A549 (cell line): Measurements from ENCODE around the gene OR1D2. TPM values are rescaled to one million over a fixed set of nuclear protein-coding genes. Genes with fewer than 3 reads are reported as not detected.
"Not testable (repeated sequence)": the region's sequence is repeated elsewhere in the genome, so short reads cannot be mapped to it uniquely, and the experiment has no call there.

Source experiments
- ATAC-seq, 2 experiments: fragments of 200-7000 bp in 1 of 2; fragments of >200 bp in 1 of 2; cut with Nextera tagmentation in 1 of 2; cut with Tn5 transposase in 1 of 2; 3 replicates each; pipeline versions ENCODE4 v1.8.0 to v1.9.1; 2018 to 2020; ENCODE audit warnings: mild to moderate bottlenecking in 1 of 2, moderate library complexity in 1 of 2
- CTCF ChIA-PET: fragments of 300-600 bp; sonication (Branson Sonifier 250); formaldehyde crosslinking; extraction: SDS; loops from one replicate; lab custom pipeline; 2021; ENCODE audit warnings: antibody characterized with exemption, inconsistent platforms; lab: Yijun Ruan, JAX
- POLR2A ChIA-PET: fragments of 350-600 bp; formaldehyde crosslinking; extraction: SDS; loops from one replicate; lab custom pipeline; 2021; ENCODE audit warnings: antibody characterized with exemption, inconsistent platforms; lab: Yijun Ruan, JAX
- DNase-seq, 2 experiments: peaks; one replicate each; pipeline versions ENCODE4 v3.0.0 to v3.0.0-alpha.2; 2011 to 2016; ENCODE audit warnings: low read depth in 1 of 2, low spot score in 1 of 2
- FAIRE-seq: peaks from 2 replicates; lab custom pipeline; 2011; peaks lifted over from hg19 to GRCh38; lab: Jason Lieb, UNC
- H3K27ac ChIP-seq, 2 experiments: fragments of >200 bp; sonication (Bioruptor Twin); formaldehyde crosslinking; 3 replicates each; pipeline ENCODE4 v1.5.1; 2016 to 2017
- H3K4me1 ChIP-seq: fragments of >200 bp; sonication (Bioruptor Twin); formaldehyde crosslinking; 3 replicates; pipeline ENCODE4 v1.6.1; 2016
- H3K4me2 ChIP-seq: fragments of >200 bp; sonication (Bioruptor Twin); formaldehyde crosslinking; 3 replicates; pipeline ENCODE4 v1.6.1; 2016
- H3K4me3 ChIP-seq: fragments of >200 bp; sonication (Bioruptor Twin); formaldehyde crosslinking; 3 replicates; pipeline ENCODE4 v1.5.1; 2016
- H3K9me3 ChIP-seq: fragments of >200 bp; sonication (Bioruptor Twin); formaldehyde crosslinking; 3 replicates; pipeline ENCODE4 v1.6.1; 2016
- ATOH8 ChIP-seq: fragments of 250-450 bp; sonication (Bioruptor Pico); IDR thresholded peaks from 2 replicates; pipeline ENCODE4 v1.5.0; 2020; ENCODE audit warnings: low read depth, mild to moderate bottlenecking, moderate library complexity
- CEBPB ChIP-seq, 2 experiments: fragments of >200 bp in 1 of 2; sonication (Bioruptor Twin) in 1 of 2; formaldehyde crosslinking in 1 of 2; IDR thresholded peaks; 2 replicates each; pipeline ENCODE4 v1.6.1; 2012 to 2016
- E2F6 ChIP-seq: IDR thresholded peaks from 2 replicates; pipeline ENCODE4 v1.6.1; 2012; ENCODE audit warnings: low read depth, borderline replicate concordance
- EHMT2 ChIP-seq: fragments of 200-600 bp; sonication (generic); IDR thresholded peaks from 2 replicates; pipeline ENCODE4 v1.6.1; 2016; ENCODE audit warnings: antibody characterized with exemption, low read depth, mild to moderate bottlenecking, moderate library complexity
- ELK1 ChIP-seq: fragments of 150-350 bp; IDR thresholded peaks from 2 replicates; pipeline ENCODE4 v1.6.1; 2014; ENCODE audit warnings: low read depth, mild to moderate bottlenecking, low read length
- FOSL2 ChIP-seq, 2 experiments: fragments of 450-650 bp in 1 of 2; fragments of >200 bp in 1 of 2; sonication (Bioruptor Twin) in 1 of 2; formaldehyde crosslinking; IDR thresholded peaks; 2 replicates each; pipeline versions ENCODE4 v1.5.0 to v1.6.1; 2016 to 2020; ENCODE audit warnings: mild to moderate bottlenecking in 1 of 2, moderate library complexity in 1 of 2
- FOXS1 ChIP-seq: fragments of 250-450 bp; sonication (Bioruptor Pico); IDR thresholded peaks from 2 replicates; pipeline ENCODE4 v1.5.0; 2020; ENCODE audit warnings: mild to moderate bottlenecking, moderate library complexity
- HOXB5 ChIP-seq: fragments of 250-450 bp; sonication (Bioruptor Pico); IDR thresholded peaks from 2 replicates; pipeline ENCODE4 v1.5.0; 2020; ENCODE audit warnings: mild to moderate bottlenecking, moderate library complexity
- JUN ChIP-seq, 2 experiments: fragments of >200 bp; sonication (Bioruptor Twin); formaldehyde crosslinking; IDR thresholded peaks; 2 replicates in 1 of 2; 3 replicates in 1 of 2; pipeline ENCODE4 v1.6.1; 2016 to 2017
- PBX3 ChIP-seq: IDR thresholded peaks from 2 replicates; pipeline ENCODE4 v1.6.1; 2012
- ZSCAN20 ChIP-seq: fragments of 250-450 bp; sonication (Bioruptor Pico); IDR thresholded peaks from 2 replicates; pipeline ENCODE4 v1.8.0; 2022; ENCODE audit warnings: mild to moderate bottlenecking, moderate library complexity
- WGBS: methylation state at CpG from one replicate; pipeline ENCODE4 v1.1.6; 2017; ENCODE audit errors: missing lambda C conversion rate; 5-methylcytosine and 5-hydroxymethylcytosine counted together
- polyA minus RNA-seq: library from RNA; depleted of rRNA, polyadenylated mRNA; stranded (reverse); fragments of >200 nt; gene quantifications from 2 replicates; pipeline ENCODE4 v1.2.3, GENCODE V29; 2011; rRNA and poly(A)+ RNA removed
- polyA plus RNA-seq, 4 experiments: library from polyadenylated mRNA; depleted of rRNA in 3 of 4; stranded (reverse); fragments of >200 nt; fragmentation: RNase III in 1 of 4; extraction: RNeasy Plus Mini Kit Qiagen cat#74134 plus additional on column Dnase treatment in 1 of 4; gene quantifications; 2 replicates in 3 of 4; 3 replicates in 1 of 4; pipeline ENCODE4 v1.2.3, GENCODE V29; 2011 to 2017

OR1D2 gene
- not detected in 2 replicates for polyA plus RNA-seq (2011; rRNA removed)
- not detected in 2 replicates for polyA plus RNA-seq (2012; cell fraction: cytosol; rRNA removed)
- not detected in 2 replicates for polyA plus RNA-seq (2012; cell fraction: nucleus; rRNA removed)
- polyA plus RNA-seq (2017; fragmentation: RNase III; extraction: RNeasy Plus Mini Kit Qiagen cat#74134 plus additional on column Dnase treatment) = not detected in 3 replicates
- polyA minus RNA-seq = not detected in 2 replicates

GRCh38 chr17:3104322-3104721 is at the start of gene OR1D2:
TSS of gene OR1D2 (minus strand) at chr17:3104422. CDS start at chr17:3092996, 11,426 bp downstream.
- ChIA-PET CTCF (interaction anchor here (0.7 kb wide), 1 partner anchor 74 kb away, joined by 3 read pairs; no protein-coding TSS in a partner anchor), POLR2A (no interaction called here)
- no peak within 1 kb of the TSS for H3K27ac ChIP-seq
- peaks cover 8% of the 10 kb centered on the region; the same call in 1 of the 3 replicates for H3K9me3 ChIP-seq
- ATAC-seq (no peak), DNase-seq (no peak), FAIRE-seq (no peak)
- no peak within 1 kb of the TSS for H3K4me3 ChIP-seq
- H3K4me2 ChIP-seq = no peak within 1 kb of the TSS
- TF ChIP-seq ELK1 (no peak), FOXS1 (no peak), E2F6 (no peak), HOXB5 (CRISPR knock-in tag) (no peak), EHMT2 (no peak), PBX3 (no peak)
- H3K4me1 ChIP-seq = no peaks in the 10 kb centered on the region
- 10% methylated on average over 3 of the region's 3 CpGs for WGBS

GRCh38 chr17:3137494-3137893 is 33.3 kb upstream of the OR1D2 start:
- H3K9me3 ChIP-seq = peaks cover 13% of the 10 kb centered on the region; the same call in 2 of the 3 replicates
- WGBS = 3% methylated on average over 3 of the region's 3 CpGs
- DNase-seq, CTCF ChIA-PET, H3K4me1 ChIP-seq, POLR2A ChIA-PET, H3K4me2 ChIP-seq, FAIRE-seq, H3K4me3 ChIP-seq, ATAC-seq, H3K27ac ChIP-seq: not testable (repeated sequence)

GRCh38 chr17:3127451-3127850 is 23.2 kb upstream of the OR1D2 start, which contains the start of gene OR1G1:
TSS of gene OR1G1 (minus strand) at chr17:3127551. CDS start at chr17:3127551, 0 bp downstream.
- Histone ChIP-seq H3K9me3 (no peaks in the 10 kb centered on the region), H3K4me3 (no peak within 1 kb of the TSS), H3K4me2 (no peak within 1 kb of the TSS), H3K27ac (no peak within 1 kb of the TSS), H3K4me1 (no peaks in the 10 kb centered on the region)
- DNase-seq (no peak), ATAC-seq (no peak), FAIRE-seq (no peak)
- POLR2A ChIA-PET = no interaction called here
- CTCF ChIA-PET = no interaction called here
- 2% methylated on average over 2 of the region's 2 CpGs for WGBS
- TF ChIP-seq ZSCAN20 (CRISPR knock-in tag) (no peak), FOSL2 (IDR thresholded peaks at IDR 0.05) (no peak), FOSL2 (CRISPR knock-in tag; IDR thresholded peaks at IDR 0.05) (no peak), ATOH8 (CRISPR knock-in tag) (no peak), JUN (IDR thresholded peaks at IDR 0.05) (no peak), CEBPB (IDR thresholded peaks at IDR 0.05) (no peak)

GRCh38 chr17:3073850-3074249 is 30.4 kb downstream of the OR1D2 start:
- H3K4me2 ChIP-seq, POLR2A ChIA-PET, H3K27ac ChIP-seq, H3K9me3 ChIP-seq, DNase-seq, CTCF ChIA-PET, ATAC-seq, H3K4me1 ChIP-seq, H3K4me3 ChIP-seq: not testable (repeated sequence)
- 7% methylated on average over 4 of the region's 4 CpGs for WGBS
- FAIRE-seq = peak; percentile 23

GRCh38 chr17:3065192-3065591 is 39.0 kb downstream of the OR1D2 start:
- FAIRE-seq = peak; percentile 91

GRCh38 chr17:3063507-3063906 is 40.7 kb downstream of the OR1D2 start, which contains the start of gene OR1D5:
TSS of gene OR1D5 (minus strand) at chr17:3063607. CDS start at chr17:3063607, 0 bp downstream.
- DNase-seq, H3K27ac ChIP-seq, H3K4me3 ChIP-seq, H3K4me1 ChIP-seq, ATAC-seq, H3K4me2 ChIP-seq, H3K9me3 ChIP-seq, POLR2A ChIA-PET, CTCF ChIA-PET: not testable (repeated sequence)
- WGBS = 41% methylated on average over 2 of the region's 2 CpGs
- FAIRE-seq = peak; percentile 99

More at GRCh38 chr17:3065192-3065591, 39.0 kb downstream of the OR1D2 start:
- POLR2A ChIA-PET, H3K27ac ChIP-seq, ATAC-seq, DNase-seq, H3K4me3 ChIP-seq, H3K9me3 ChIP-seq, CTCF ChIA-PET, H3K4me2 ChIP-seq, H3K4me1 ChIP-seq: not testable (repeated sequence)
- WGBS = 13% methylated on average over 1 of the region's 1 CpG

- H3K4me1 ChIP-seq, H3K4me2 ChIP-seq, CTCF ChIA-PET, ATAC-seq, H3K4me3 ChIP-seq, DNase-seq, POLR2A ChIA-PET, H3K9me3 ChIP-seq, H3K27ac ChIP-seq: not testable (repeated sequence)
- peak; percentile 63 for FAIRE-seq
- WGBS = 14% methylated on average over 8 of the region's 8 CpGs
These were observed 41.3 kb downstream of the OR1D2 start for GRCh38 chr17:3062824-3063377.
